T47D (cell line): ENCODE data around the gene LSM7.

Source experiments
- DNase-seq, 2 experiments: peaks; one replicate each; pipeline versions ENCODE4 v3.0.0 to v3.0.0-alpha.2; 2011 to 2012; ENCODE audit warnings: low read depth in 1 of 2, low spot score in 1 of 2
- JUND ChIP-seq: IDR thresholded peaks from 2 replicates; pipeline ENCODE4 v1.6.1; 2012; ENCODE audit warnings: low read depth
- in situ Hi-C: cut with HindIII; loops from 2 replicates; pipeline ENCODE4 v1.10.0; 2016; ENCODE audit warnings: low sequenced_read_pairs, low pct_unique_long_range_greater_than_20kb

LSM7 gene

DNA sequence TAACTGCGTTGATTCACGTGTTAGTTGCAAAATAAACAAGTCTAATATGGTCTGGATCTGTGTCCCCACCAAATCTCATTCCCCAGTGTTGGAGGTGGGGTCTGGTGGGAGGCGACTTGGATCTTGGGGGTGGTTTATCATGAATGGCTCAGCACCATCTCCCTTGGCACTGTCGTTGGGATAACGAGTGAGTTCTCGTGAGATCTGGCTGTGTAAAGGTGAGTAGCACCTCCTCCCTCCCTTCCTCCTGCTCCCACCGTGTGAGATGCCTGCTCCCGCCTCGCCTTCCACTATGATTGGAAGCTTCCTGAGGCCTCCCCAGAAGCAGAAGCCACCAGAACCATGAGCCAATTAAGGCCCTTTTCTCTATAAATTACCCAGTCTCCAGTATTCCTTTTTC lies 51.2 kb downstream of the LSM7 start:
- in situ Hi-C loops, result no loop called here
- no peak for DNase-seq
- no peak for TF ChIP-seq JUND

DNA sequence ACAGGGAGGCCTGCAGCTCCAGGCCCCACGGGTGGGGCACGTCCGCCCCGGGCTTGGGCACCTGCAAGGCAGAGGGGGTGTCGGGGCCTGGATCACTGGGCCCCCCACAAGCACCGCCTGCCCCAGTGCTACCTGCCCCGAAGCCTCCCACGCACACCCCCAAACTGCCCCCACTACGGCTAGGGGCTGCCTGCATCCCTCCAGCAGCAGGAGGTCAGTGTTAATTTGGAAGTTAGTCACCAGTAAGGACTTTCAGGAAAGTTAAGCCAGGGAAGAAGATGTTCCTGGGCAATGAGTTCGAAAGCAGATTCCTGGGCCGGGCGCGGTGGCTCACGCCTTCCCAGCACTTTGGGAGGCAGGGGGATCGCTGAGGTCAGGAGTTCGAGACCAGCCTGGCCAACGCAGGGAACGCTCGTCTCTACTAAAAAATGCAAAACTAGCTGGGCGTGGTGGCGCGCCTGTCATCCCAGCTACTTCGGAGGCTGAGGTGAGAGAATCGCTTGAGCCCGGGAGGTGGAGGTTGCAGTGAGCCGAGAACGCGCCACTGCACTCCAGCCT lies 51.9 kb downstream of the LSM7 start:
- DNase-seq, result no peak
- TF ChIP-seq JUND, result no peak
- in situ Hi-C loops, result no loop called here

DNA sequence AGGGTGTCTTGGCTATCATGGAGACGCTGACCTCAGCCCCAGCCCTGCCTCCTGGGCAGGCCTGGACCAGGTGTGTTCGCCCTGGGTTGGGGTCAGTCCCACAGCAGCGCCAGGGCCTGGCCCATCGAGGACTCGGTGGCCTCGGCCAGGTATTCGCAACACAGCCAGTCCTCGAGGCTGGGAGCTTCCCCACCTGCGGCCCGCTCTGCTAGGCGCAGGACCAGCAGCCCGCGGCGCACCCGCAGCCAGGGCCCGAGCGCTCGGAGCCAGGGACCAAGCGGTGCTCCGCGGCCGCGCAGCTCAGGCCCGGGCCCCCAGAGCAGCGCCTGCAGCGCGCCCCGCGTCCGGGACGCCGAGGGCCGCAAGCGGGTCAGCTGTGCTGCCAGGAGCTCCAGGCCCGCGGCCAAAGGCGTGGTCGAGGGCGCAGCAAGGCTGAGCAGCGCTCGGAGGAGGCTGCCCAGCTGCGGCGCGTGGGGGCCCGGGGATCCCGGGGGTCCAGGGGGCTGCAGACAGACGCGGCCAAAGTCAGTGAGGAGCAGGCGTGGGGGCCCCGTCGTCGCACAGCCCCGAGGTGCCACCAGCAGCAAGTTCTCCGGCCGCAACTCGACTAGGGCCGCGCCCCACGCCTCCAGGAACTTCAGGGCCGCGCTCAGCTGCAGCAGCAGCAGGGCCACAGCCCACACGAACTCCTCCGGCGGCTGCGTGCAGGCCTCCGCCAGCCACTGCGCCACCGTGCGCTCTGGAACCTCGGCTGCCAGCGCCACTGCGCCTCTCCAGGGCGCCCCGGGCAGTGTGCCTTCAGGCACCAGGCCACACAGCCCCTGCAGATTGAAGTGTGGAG lies 52.6 kb downstream of the LSM7 start:
- no peak for TF ChIP-seq JUND
- DNase-seq, result no peak
- in situ Hi-C loops, result no loop called here

DNA sequence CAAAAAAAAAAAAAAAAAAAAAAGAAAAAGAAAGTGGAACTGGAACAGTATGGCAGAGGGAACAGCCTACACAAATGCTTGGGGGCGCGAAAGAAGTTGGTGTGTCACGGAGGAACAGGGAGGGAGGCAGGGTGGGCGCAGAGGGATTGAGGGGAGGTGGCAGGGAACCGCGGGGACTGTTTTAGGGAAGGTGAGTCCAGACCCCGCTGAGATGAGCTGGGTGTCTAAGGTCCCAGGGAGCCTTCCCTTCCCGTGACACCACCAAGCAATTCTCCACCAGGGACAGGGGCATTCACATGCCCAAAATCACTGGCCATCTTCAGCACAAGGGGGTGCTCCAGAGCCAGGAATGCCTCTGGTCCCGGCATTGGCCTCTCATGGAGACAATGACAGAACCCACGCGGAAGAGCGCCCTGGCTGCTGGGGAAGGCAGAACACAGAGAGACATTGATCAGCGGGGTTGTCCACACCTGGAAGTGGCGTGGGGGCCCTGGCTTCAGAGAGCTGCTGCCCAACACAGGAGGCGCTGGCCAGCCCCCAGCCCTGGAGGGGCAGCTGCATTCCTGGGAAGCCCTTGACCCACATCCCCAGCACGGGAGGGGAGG lies 53.4 kb downstream of the LSM7 start:
- in situ Hi-C loops, result no loop called here
- peak; percentile 65 to 75 for DNase-seq
- no peak for TF ChIP-seq JUND

DNA sequence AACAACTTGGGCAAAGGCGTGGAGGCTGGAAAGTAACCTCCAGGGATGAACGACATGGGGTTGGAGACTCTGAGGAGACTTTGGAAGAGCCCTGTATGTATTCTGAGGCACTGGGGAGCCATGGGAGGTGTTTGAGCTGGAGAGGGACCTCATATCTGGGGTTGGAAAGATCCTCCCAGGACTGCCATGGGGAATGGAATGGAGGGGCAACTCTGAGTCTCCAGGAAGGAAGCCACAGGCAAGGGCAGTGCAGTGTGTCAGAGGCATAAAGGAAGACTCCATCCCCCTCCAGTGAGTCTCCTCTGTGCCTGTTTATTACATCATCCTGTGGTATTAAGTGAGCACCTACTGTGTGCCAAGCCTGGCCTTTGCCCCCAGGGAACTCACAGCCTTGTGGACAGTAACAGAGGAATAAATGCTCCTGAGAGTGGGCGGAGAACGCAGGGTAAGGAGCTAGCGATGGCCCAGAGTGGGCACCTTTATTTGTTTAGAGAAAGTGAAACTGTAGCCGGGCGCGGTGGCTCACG lies 54.1 kb downstream of the LSM7 start:
- in situ Hi-C loops, result no loop called here
- no peak for TF ChIP-seq JUND
- DNase-seq, result no peak

DNA sequence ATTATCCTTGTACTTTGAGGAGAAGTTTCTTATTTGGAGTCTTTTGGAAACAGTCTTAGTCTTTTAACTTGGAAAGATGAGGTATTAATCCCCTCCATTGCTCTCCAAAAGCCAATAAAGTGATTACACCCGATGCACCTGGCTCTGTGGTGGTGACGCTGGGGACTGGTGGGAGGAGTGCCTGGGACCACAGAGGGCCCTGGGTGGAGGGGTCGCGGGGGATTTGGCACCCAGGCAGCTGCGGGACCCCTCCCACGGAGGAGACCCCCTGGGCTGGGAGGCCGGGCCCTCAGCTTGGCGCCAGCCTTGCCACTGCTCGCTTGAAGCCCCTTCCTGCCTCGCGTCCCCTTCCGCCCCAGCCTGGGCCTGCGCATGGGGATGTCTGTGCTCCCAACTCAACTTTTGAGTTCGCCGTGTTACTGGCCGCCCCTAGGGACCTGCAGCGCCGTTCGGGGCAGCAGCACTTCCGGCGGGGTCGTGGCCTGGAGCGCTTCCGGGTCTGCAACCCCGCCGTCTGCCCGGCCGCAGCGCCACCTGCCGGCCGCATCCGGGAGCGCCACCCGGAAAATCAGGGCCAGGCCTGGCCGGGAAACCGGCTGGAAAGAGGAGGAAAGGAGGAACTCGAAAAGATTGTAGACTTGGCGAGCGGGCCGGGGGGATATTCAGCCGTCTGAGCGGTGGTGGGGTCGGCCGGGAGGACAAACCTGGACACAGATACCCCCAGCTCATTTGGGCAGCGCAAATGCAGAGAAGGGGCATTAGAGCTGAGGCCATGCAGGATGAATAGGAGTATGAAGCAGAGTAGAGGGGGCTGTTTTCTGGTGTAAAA lies 54.8 kb downstream of the LSM7 start:
- DNase-seq, result peak; percentile 70 to 89
- TF ChIP-seq JUND, result peak; percentile 28; the same call in 1 of the 2 replicates
- in situ Hi-C loops, result no loop called here
